Vagina (tissue), 2 donors: ENCODE results near the gene JAKMIP3. TPM values are rescaled to one million over a fixed set of nuclear protein-coding genes. Genes with fewer than 3 reads are reported as not detected.

Source experiments
- DNase-seq, 2 donors: peaks; one replicate each; pipeline ENCODE4 v3.0.0-alpha.2; 2017; ENCODE audit errors: extremely low spot score in 2 of 2
- H3K27ac ChIP-seq: fragments of 200-600 bp; sonication (generic); one replicate; pipeline ENCODE4 v1.5.1; 2019
- H3K27me3 ChIP-seq: fragments of 200-600 bp; sonication (generic); one replicate; pipeline ENCODE4 v1.5.1; 2019
- H3K36me3 ChIP-seq, 2 donors: fragments of 200-600 bp; sonication (generic); one replicate each; pipeline ENCODE4 v1.5.1; 2017 to 2019
- H3K4me1 ChIP-seq: fragments of 200-600 bp; sonication (generic); one replicate; pipeline ENCODE4 v1.5.1; 2019
- H3K4me3 ChIP-seq, 2 donors: fragments of 200-600 bp; sonication (generic); 1 replicate in 1 of 2; 2 replicates in 1 of 2; pipeline ENCODE4 v1.5.1; 2016 to 2019
- H3K9me3 ChIP-seq: fragments of 200-600 bp; sonication (generic); one replicate; pipeline ENCODE4 v1.5.1; 2019
- CTCF ChIP-seq, 3 experiments: fragments of 450-650 bp in 2 of 3; fragments of 200-600 bp in 1 of 3; sonication (generic) in 1 of 3; IDR thresholded peaks; one replicate each; pipeline ENCODE4 v1.5.1; 2017 to 2019; ENCODE audit warnings: antibody characterized with exemption in 3 of 3, mild to moderate bottlenecking in 2 of 3, moderate library complexity in 2 of 3
- POLR2A ChIP-seq, 2 donors: fragments of 450-650 bp; IDR thresholded peaks; one replicate each; pipeline ENCODE4 v1.6.1; 2017; ENCODE audit warnings: antibody characterized with exemption in 2 of 2, mild to moderate bottlenecking in 2 of 2, moderate library complexity in 2 of 2
- POLR2AphosphoS5 ChIP-seq, 2 donors: sonication (generic); formaldehyde crosslinking; IDR thresholded peaks; one replicate each; pipeline ENCODE4 v1.9.0; 2017; ENCODE audit warnings: antibody characterized with exemption in 2 of 2, mild to moderate bottlenecking in 2 of 2, low read depth in 1 of 2; ENCODE audit not compliant: insufficient read depth in 1 of 2
- intact Hi-C: fragments of 100-400 bp; cut with DNase I; formaldehyde crosslinking; loops from one replicate; pipeline ENCODE4 v1.15.1; 2023
- total RNA-seq: library from RNA; depleted of rRNA; stranded (reverse); fragments of >200 nt; gene quantifications from one replicate; pipeline ENCODE4 v1.2.3, GENCODE V29; 2016

Gene JAKMIP3
- total RNA-seq, 1 donor from 2014 or later, result 0.49 TPM

- TF ChIP-seq POLR2AphosphoS5 (IDR thresholded peaks at IDR 0.05; ENCODE audit: insufficient read depth in 1 of 2, low read depth in 1 of 2), result no peak
- no peak for TF ChIP-seq POLR2A (IDR thresholded peaks at IDR 0.05)
- TF ChIP-seq CTCF (IDR thresholded peaks at IDR 0.05), result no peak
- DNase-seq, result no peak
- intact Hi-C loops, result no loop called here
- no peaks in the 10 kb centered on the region for H3K4me1 ChIP-seq
- no peaks in the 10 kb centered on the region for H3K36me3 ChIP-seq
- no peak overlapping the region for H3K4me3 ChIP-seq
- H3K27me3 ChIP-seq, result no peaks in the 10 kb centered on the region
- H3K9me3 ChIP-seq, result no peaks in the 10 kb centered on the region
- H3K27ac ChIP-seq, result no peak overlapping the region
These were observed 48.1 kb downstream of the JAKMIP3 start for GRCh38 chr10:132113766-132114365.

GRCh38 chr10:132114953-132115520 is 49.3 kb downstream of the JAKMIP3 start:
- no peaks in the 10 kb centered on the region for H3K9me3 ChIP-seq
- no peaks in the 10 kb centered on the region for H3K36me3 ChIP-seq
- no peaks in the 10 kb centered on the region for H3K4me1 ChIP-seq
- H3K27ac ChIP-seq, result no peak overlapping the region
- TF ChIP-seq POLR2AphosphoS5 (IDR thresholded peaks at IDR 0.05; ENCODE audit: insufficient read depth in 1 of 2, low read depth in 1 of 2), result no peak
- no peak for TF ChIP-seq CTCF (IDR thresholded peaks at IDR 0.05)
- TF ChIP-seq POLR2A (IDR thresholded peaks at IDR 0.05), result no peak
- H3K4me3 ChIP-seq, result no peak overlapping the region
- intact Hi-C loops, result no loop called here
- no peak for DNase-seq
- H3K27me3 ChIP-seq, result no peaks in the 10 kb centered on the region

Other genes with a start within 250 kb of the JAKMIP3 start
- 49.4 TPM for gene PPP2R2D, start 164.9 kb upstream of the JAKMIP3 start, total RNA-seq
- 40.8 TPM for gene BNIP3, start 84.0 kb upstream of the JAKMIP3 start, total RNA-seq
- 0.49 TPM for gene DPYSL4, start 121.0 kb downstream of the JAKMIP3 start, total RNA-seq
- 4.7 TPM for gene STK32C, start 242.0 kb downstream of the JAKMIP3 start, total RNA-seq